PC-9 (cell line): Measurements from ENCODE around the gene ADGRD1.

Experiments
- EZH2 ChIP-seq: fragments of 200-600 bp; sonication (generic); IDR thresholded peaks from 2 replicates; pipeline ENCODE4 v1.8.0; 2017; ENCODE audit warnings: antibody characterized with exemption, low read depth
- TF ChIP-seq, protein P1 (sequence below): fragments of 200-600 bp; sonication (generic); conservative IDR thresholded peaks from 2 replicates; pipeline ENCODE4 v1.6.1; 2017; ENCODE audit warnings: mixed run types, antibody characterized with exemption, mild to moderate bottlenecking, moderate library complexity

DNA sequence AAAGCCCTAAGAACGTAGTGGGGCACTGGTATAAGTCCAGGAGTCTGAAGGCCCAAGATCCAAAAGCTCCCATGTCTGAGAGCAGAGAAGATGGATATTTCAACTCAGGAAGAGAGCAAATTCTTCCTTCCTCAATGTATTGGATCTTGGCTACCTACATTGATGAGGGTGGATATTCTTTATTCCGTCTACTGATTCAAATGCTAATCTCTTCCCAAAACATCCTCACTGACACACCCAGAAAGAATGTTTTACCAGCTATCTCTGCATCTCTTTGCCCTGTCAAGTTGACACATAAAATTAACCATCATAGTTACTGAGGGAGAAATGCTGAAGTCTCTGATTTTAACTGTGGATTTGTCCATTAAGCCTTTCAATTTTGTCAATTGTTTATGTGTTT, 16.6 kb upstream of the ADGRD1 start:
- TF ChIP-seq, protein P1, sequence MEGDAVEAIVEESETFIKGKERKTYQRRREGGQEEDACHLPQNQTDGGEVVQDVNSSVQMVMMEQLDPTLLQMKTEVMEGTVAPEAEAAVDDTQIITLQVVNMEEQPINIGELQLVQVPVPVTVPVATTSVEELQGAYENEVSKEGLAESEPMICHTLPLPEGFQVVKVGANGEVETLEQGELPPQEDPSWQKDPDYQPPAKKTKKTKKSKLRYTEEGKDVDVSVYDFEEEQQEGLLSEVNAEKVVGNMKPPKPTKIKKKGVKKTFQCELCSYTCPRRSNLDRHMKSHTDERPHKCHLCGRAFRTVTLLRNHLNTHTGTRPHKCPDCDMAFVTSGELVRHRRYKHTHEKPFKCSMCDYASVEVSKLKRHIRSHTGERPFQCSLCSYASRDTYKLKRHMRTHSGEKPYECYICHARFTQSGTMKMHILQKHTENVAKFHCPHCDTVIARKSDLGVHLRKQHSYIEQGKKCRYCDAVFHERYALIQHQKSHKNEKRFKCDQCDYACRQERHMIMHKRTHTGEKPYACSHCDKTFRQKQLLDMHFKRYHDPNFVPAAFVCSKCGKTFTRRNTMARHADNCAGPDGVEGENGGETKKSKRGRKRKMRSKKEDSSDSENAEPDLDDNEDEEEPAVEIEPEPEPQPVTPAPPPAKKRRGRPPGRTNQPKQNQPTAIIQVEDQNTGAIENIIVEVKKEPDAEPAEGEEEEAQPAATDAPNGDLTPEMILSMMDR = no peak
- TF ChIP-seq EZH2 = no peak
